ENCODE measurements around the gene SART1.

- no peak for TF ChIP-seq CTCF (IDR thresholded peaks at IDR 0.05)
- TF ChIP-seq POLR2A (IDR thresholded peaks at IDR 0.05): no peak
Measured at GRCh38 chr11:65931773-65932557, 29.6 kb upstream of the SART1 start.

Measured in adrenal gland (tissue), 5 donors.